Activated CD4-positive, alpha-beta T cell treated with anti-CD3 and anti-CD28 coated beads for 36 hours (primary cell): ENCODE measurements around the gene CASTOR1. TPM values are rescaled to one million over a fixed set of nuclear protein-coding genes. Genes with fewer than 3 reads are reported as not detected.

Experiments used
- ATAC-seq: fragments of 200-7000 bp; cut with Tn5 transposase; one replicate; pipeline ENCODE4 v1.10.0; 2021; ENCODE audit warnings: mild to moderate bottlenecking, moderate library complexity
- CTCF ChIA-PET: fragments of 350-600 bp; sonication (Branson Sonifier 250); formaldehyde crosslinking; loops from one replicate; lab custom pipeline; 2021; ENCODE audit warnings: antibody characterized with exemption; lab: Charles Lee
- POLR2A ChIA-PET: fragments of 350-600 bp; sonication (Branson Sonifier 250); formaldehyde crosslinking; loops from one replicate; lab custom pipeline; 2021; ENCODE audit warnings: antibody characterized with exemption, inconsistent platforms; lab: Charles Lee
- DNase-seq: peaks from one replicate; pipeline ENCODE4 v3.0.0-alpha.2; 2020
- H3K27ac Mint-ChIP-seq: one replicate; pipeline ENCODE4 v1.8.0; 2021; ENCODE audit warnings: mixed read lengths
- H3K27me3 Mint-ChIP-seq: one replicate; pipeline ENCODE4 v1.8.0; 2021; ENCODE audit warnings: mixed read lengths
- H3K36me3 Mint-ChIP-seq: one replicate; pipeline ENCODE4 v1.8.0; 2021; ENCODE audit warnings: low read depth, mixed read lengths
- H3K4me1 Mint-ChIP-seq: one replicate; pipeline ENCODE4 v1.8.0; 2021; ENCODE audit warnings: mixed read lengths
- H3K4me3 Mint-ChIP-seq: one replicate; pipeline ENCODE4 v1.8.0; 2021; ENCODE audit warnings: mild to moderate bottlenecking, moderate library complexity, mixed read lengths
- H3K9me3 Mint-ChIP-seq: one replicate; pipeline ENCODE4 v1.8.0; 2021; ENCODE audit warnings: low read depth, mixed read lengths
- intact Hi-C, 2 experiments: fragments of 100-400 bp; cut with DNase I in 1 of 2; cut with micrococcal nuclease in 1 of 2; formaldehyde crosslinking; loops; one replicate each; pipeline versions ENCODE4 v1.14.2 to v1.15.1; 2022 to 2024; cut with DNase I, micrococcal nuclease
- total RNA-seq, 2 experiments: library from RNA; stranded (reverse); gene quantifications; one replicate each; pipeline ENCODE4 v1.2.3, GENCODE V29; 2021

CASTOR1 gene
- total RNA-seq, 2 experiments from 2014 or later: 1.6 to 2.2 TPM

- CTCF ChIA-PET: interaction anchor here (0.6 to 6.5 kb wide), 4 partner anchors 12 to 132 kb away, joined by 3 to 202 read pairs (median 34); partner anchors contain the start of genes MTFP1 and RNF215
- ATAC-seq (no peak), DNase-seq (no peak)
- no peaks in the 10 kb centered on the region for H3K27me3 Mint-ChIP-seq
- no peak overlapping the region for H3K4me3 Mint-ChIP-seq
- H3K36me3 Mint-ChIP-seq: peaks cover 15% of the 10 kb centered on the region
- peaks cover 31% of the 10 kb centered on the region for H3K4me1 Mint-ChIP-seq
- POLR2A ChIA-PET: interaction anchor here (0.6 to 1.6 kb wide), 3 partner anchors 9 to 61 kb away, joined by 3 read pairs; no protein-coding TSS in a partner anchor
- H3K9me3 Mint-ChIP-seq: no peaks in the 10 kb centered on the region
- H3K27ac Mint-ChIP-seq: no peak overlapping the region
- intact Hi-C loops: no loop called here
These were observed 2.0 kb upstream of the CASTOR1 start for GRCh38 chr22:30291058-30291892.

- Mint-ChIP-seq H3K4me1 (peaks cover 23% of the 10 kb centered on the region), H3K27ac (no peak overlapping the region), H3K4me3 (peak overlapping the region; percentile 72), H3K36me3 (peaks cover 15% of the 10 kb centered on the region), H3K27me3 (no peaks in the 10 kb centered on the region), H3K9me3 (no peaks in the 10 kb centered on the region)
- CTCF ChIA-PET: interaction anchor here (0.6 to 6.5 kb wide), 8 partner anchors 13 to 185 kb away, joined by 3 to 202 read pairs (median 41); partner anchors contain the start of genes MTFP1, RNF215, SEC14L2 and TBC1D10A
- DNase-seq: no peak
- POLR2A ChIA-PET: interaction anchor here (0.5 to 1.6 kb wide), 2 partner anchors 14 to 181 kb away, joined by 3 to 4 read pairs; no protein-coding TSS in a partner anchor
- ATAC-seq: no peak
- intact Hi-C loops: no loop called here
These were observed 1.2 kb upstream of the CASTOR1 start for GRCh38 chr22:30290342-30291057.

DNA sequence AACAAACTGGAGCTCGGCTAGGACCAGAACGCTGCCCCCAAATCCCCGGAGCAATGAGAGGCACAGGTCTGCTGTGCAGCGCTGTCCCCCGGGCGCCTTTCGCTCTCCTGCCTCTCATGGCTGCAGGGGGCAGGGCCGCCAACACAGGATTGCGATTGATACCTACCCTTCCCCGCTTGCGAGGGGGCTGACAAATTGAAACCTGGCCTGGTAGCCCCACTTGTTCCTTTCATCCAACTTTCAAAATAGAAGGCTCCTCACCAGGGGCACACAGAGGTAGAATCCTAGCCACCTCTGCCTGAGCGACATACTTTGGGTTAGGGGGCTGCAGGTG lies 642 bp upstream of the CASTOR1 start:
- intact Hi-C loops: loop anchor here (1.0 to 2.0 kb wide), 7 partner anchors 13 to 523 kb away; partner anchors contain the start of genes SF3A1 (in 2 of the 2), TBC1D10A (in 1 of the 2), UQCR10 (in 1 of the 2) and ZMAT5 (in 1 of the 2)
- peaks cover 23% of the 10 kb centered on the region for H3K4me1 Mint-ChIP-seq
- no peak for DNase-seq
- peak; percentile 24 for ATAC-seq
- H3K36me3 Mint-ChIP-seq: peaks cover 15% of the 10 kb centered on the region
- no peaks in the 10 kb centered on the region for H3K9me3 Mint-ChIP-seq
- POLR2A ChIA-PET: interaction anchor here (0.5 kb wide), 1 partner anchor 181 kb away, joined by 4 read pairs; no protein-coding TSS in a partner anchor
- H3K27ac Mint-ChIP-seq: peak overlapping the region; percentile 72
- peak overlapping the region; percentile 72 for H3K4me3 Mint-ChIP-seq
- CTCF ChIA-PET: interaction anchor here (3.4 to 6.5 kb wide), 6 partner anchors 14 to 184 kb away, joined by 17 to 202 read pairs (median 48); partner anchors contain the start of genes MTFP1, RNF215, SEC14L2 and TBC1D10A
- no peaks in the 10 kb centered on the region for H3K27me3 Mint-ChIP-seq

DNA sequence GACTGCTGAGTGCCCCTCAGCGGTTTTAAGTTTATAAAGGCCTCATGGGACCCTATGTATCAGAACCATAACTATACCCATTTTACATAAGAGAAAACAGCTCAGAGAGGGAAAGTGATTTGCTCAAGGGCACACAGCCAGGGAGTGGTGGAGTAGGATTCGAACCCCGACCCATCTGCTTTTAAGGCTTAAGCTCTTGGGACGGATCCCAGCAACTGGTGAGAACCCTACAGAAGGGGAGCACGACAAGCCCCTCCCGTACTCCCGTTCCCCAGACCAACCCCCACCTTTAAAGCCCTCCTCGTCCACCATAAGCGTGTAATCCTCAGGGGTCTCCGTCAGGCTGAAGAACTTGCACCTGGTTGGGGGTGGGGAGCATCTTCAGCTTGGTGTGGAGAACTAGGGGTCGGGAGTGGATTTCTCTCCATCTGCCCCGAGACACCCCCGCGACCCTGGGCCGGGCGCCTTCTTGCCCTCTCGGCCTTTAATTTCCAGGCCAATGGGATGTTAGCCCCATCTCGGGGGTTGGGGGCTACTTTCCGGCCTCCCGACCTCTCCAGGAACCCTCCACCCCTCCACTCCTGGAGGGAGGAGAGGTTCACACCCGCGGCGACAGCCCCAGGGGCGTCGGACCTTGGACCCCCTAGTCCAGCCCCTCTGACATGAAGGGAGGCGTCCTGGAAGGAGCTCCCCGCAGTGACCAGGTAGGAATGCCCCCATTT lies 725 bp downstream of the CASTOR1 start:
- H3K4me1 Mint-ChIP-seq: peaks cover 23% of the 10 kb centered on the region
- POLR2A ChIA-PET: interaction anchor here (0.6 to 1.4 kb wide), 6 partner anchors 38 to 92 kb away, joined by 3 to 5 read pairs (median 4); partner anchors contain the start of genes CCDC157, SF3A1 and TBC1D10A

DNA sequence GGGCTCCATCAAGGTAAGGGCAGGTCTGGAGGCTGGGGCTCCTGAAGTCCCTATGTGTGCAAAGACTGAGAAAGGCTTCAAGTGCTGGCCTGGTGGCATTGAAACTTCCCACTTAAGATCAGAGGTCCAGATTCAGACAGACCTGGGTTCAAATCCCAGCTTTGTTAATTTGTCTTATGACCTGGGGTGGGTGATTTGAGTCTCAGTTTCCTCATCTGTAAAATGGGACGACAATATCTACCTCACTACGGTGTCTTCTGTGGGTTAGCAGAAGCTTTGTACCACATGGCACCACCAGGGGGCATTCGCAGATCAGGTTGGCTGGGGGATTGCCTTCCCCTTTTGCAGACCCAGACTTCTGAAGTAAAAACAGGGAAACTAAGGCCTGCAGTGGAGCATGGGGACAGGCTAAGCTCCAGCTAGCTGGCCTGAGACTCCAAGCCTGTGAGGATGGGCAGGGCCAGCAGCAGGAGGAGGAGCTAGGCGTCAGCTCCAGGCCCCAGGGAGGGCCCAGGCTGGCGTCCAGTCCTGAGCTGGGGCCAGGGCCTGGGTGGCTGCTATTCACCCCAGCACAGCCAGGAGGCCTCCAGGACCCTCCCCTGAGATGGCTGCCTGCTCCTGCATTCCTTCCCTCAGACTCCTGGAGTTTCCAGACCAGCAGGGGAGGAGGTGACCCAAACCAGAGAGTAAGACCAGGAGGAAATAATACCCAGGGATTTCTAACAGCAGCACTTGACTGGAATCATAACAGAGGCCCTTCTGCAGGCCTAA lies 1.5 kb downstream of the CASTOR1 start:
- intact Hi-C loops: loop anchor here (1.0 to 2.0 kb wide), 8 partner anchors 15 to 197 kb away; partner anchors contain the start of genes RNF215 (in 2 of the 2) and TBC1D10A (in 1 of the 2)
- ATAC-seq (peak; percentile 42), DNase-seq (peak; percentile 94)
- Mint-ChIP-seq H3K9me3 (no peaks in the 10 kb centered on the region), H3K27ac (no peak overlapping the region), H3K27me3 (no peaks in the 10 kb centered on the region), H3K4me1 (peaks cover 28% of the 10 kb centered on the region), H3K36me3 (peaks cover 1% of the 10 kb centered on the region), H3K4me3 (peak overlapping the region; percentile 72)
- ChIA-PET CTCF (interaction anchor here (0.6 to 6.5 kb wide), 60 partner anchors 10 to 1485 kb away, joined by 3 to 202 read pairs (median 5); partner anchors contain the start of genes CCDC157, MTFP1, OSM and RNF215), POLR2A (interaction anchor here (0.6 to 1.4 kb wide), 7 partner anchors 39 to 417 kb away, joined by 3 to 5 read pairs (median 4); partner anchors contain the start of genes CCDC157, SF3A1 and TBC1D10A)

More for the DNA sequence above, 725 bp downstream of the CASTOR1 start:
- CTCF ChIA-PET: interaction anchor here (0.6 to 6.5 kb wide), 53 partner anchors 9 to 533 kb away, joined by 3 to 202 read pairs (median 6); partner anchors contain the start of genes CCDC157, MTFP1, OSM and RNF215
- intact Hi-C loops: loop anchor here (1.0 to 2.0 kb wide), 8 partner anchors 14 to 521 kb away; partner anchors contain the start of genes SF3A1 (in 2 of the 2), TBC1D10A (in 1 of the 2), UQCR10 (in 1 of the 2) and ZMAT5 (in 1 of the 2)
- ATAC-seq: no peak
- no peak for DNase-seq
- no peaks in the 10 kb centered on the region for H3K27me3 Mint-ChIP-seq
- peak overlapping the region; percentile 72 for H3K4me3 Mint-ChIP-seq
- H3K27ac Mint-ChIP-seq: no peak overlapping the region
- no peaks in the 10 kb centered on the region for H3K9me3 Mint-ChIP-seq
- peaks cover 8% of the 10 kb centered on the region for H3K36me3 Mint-ChIP-seq

- no peaks in the 10 kb centered on the region for H3K9me3 Mint-ChIP-seq
- H3K4me3 Mint-ChIP-seq: no peak overlapping the region
- ATAC-seq: peak; percentile 32
- ChIA-PET CTCF (interaction anchor here (0.6 to 6.5 kb wide), 53 partner anchors 9 to 1484 kb away, joined by 3 to 202 read pairs (median 5); partner anchors contain the start of genes CCDC157, MTFP1, OSM and RNF215), POLR2A (interaction anchor here (0.6 kb wide), 1 partner anchor 418 kb away, joined by 4 read pairs; no protein-coding TSS in a partner anchor)
- peak; percentile 94 for DNase-seq
- H3K4me1 Mint-ChIP-seq: peaks cover 34% of the 10 kb centered on the region
- no peaks in the 10 kb centered on the region for H3K27me3 Mint-ChIP-seq
- intact Hi-C loops: loop anchor here (1.0 kb wide), 5 partner anchors 24 to 198 kb away; partner anchors contain the start of gene RNF215 (in 2 of the 2)
- peaks cover 1% of the 10 kb centered on the region for H3K36me3 Mint-ChIP-seq
- no peak overlapping the region for H3K27ac Mint-ChIP-seq
These were observed 2.3 kb downstream of the CASTOR1 start for GRCh38 chr22:30286813-30287647.

DNA sequence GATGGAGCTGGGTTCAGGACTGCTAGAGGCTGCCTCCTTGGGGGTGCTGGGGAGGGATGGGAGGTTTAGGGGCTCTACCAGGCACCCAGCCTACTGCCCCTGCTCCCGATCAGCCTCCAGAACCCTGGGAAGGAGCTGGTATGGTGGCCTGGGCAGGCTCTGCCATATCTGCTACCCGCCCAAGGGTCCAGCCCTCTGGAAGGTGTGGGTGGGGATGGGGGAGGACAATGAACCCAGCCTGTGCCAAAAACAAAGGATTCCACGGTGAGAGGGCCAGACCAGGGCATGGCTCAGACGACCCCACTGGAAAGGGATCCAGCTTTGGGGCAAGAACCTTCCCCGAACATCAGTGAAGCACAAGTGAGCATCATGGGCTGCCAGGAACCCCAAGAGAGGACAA lies 3.0 kb downstream of the CASTOR1 start:
- ChIA-PET POLR2A (interaction anchor here (0.6 kb wide), 1 partner anchor 88 kb away, joined by 4 read pairs; no protein-coding TSS in a partner anchor), CTCF (interaction anchor here (0.7 to 4.9 kb wide), 15 partner anchors 8 to 201 kb away, joined by 3 to 43 read pairs (median 4); partner anchors contain the start of genes RNF215 and TBC1D10A)
- no peaks in the 10 kb centered on the region for H3K36me3 Mint-ChIP-seq
- intact Hi-C loops: loop anchor here in 1 of 2 experiments (1.0 kb wide), 1 partner anchor 178 kb away; no protein-coding TSS in a partner anchor
- H3K4me3 Mint-ChIP-seq: no peak overlapping the region
- ATAC-seq (no peak), DNase-seq (no peak)
- no peaks in the 10 kb centered on the region for H3K9me3 Mint-ChIP-seq
- no peaks in the 10 kb centered on the region for H3K27me3 Mint-ChIP-seq
- no peak overlapping the region for H3K27ac Mint-ChIP-seq
- H3K4me1 Mint-ChIP-seq: peaks cover 34% of the 10 kb centered on the region

- POLR2A ChIA-PET: interaction anchor here (0.6 kb wide), 1 partner anchor 88 kb away, joined by 4 read pairs; no protein-coding TSS in a partner anchor
- Mint-ChIP-seq H3K4me3 (no peak overlapping the region), H3K9me3 (no peaks in the 10 kb centered on the region), H3K27me3 (no peaks in the 10 kb centered on the region), H3K4me1 (peaks cover 34% of the 10 kb centered on the region), H3K27ac (no peak overlapping the region), H3K36me3 (no peaks in the 10 kb centered on the region)
- intact Hi-C loops: loop anchor here in 1 of 2 experiments (1.0 kb wide), 1 partner anchor 178 kb away; no protein-coding TSS in a partner anchor
- no peak for DNase-seq
- no peak for ATAC-seq
- CTCF ChIA-PET: interaction anchor here (0.6 to 4.9 kb wide), 15 partner anchors 8 to 200 kb away, joined by 3 to 43 read pairs (median 4); partner anchors contain the start of genes RNF215 and TBC1D10A
These were observed 3.5 kb downstream of the CASTOR1 start for GRCh38 chr22:30285846-30286200.
